Activated T-helper 1 cell treated with anti-CD3 and anti-CD28 coated beads, Interleukin-12 subunit alpha, Interleukin-12 subunit beta, Interleukin-2, Interleukin-4 antibody, amounts not matched to agents 30 ng/mL and 10 ng/mL and 1 ng/mL, durations not matched to agents 14 hours and 24 hours and 36 hours (primary cell): ENCODE data around the gene ASB2. TPM values are rescaled to one million over a fixed set of nuclear protein-coding genes. Genes with fewer than 3 reads are reported as not detected.
A peak's percentile ranks its signal among the peaks of the same experiment; 100 is the strongest.

Source experiments
- DNase-seq: peaks from one replicate; pipeline ENCODE4 v3.0.0; 2021; ENCODE audit warnings: low spot score
- H3K27ac Mint-ChIP-seq: one replicate; pipeline ENCODE4 v1.8.0; 2021; ENCODE audit warnings: mild to moderate bottlenecking, mixed read lengths
- H3K27me3 Mint-ChIP-seq: one replicate; pipeline ENCODE4 v1.8.0; 2022; ENCODE audit warnings: mild to moderate bottlenecking, moderate library complexity, mixed read lengths; ENCODE audit not compliant: insufficient read depth
- H3K36me3 Mint-ChIP-seq: one replicate; pipeline ENCODE4 v1.8.0; 2021; ENCODE audit warnings: low read depth, mixed read lengths
- H3K4me1 Mint-ChIP-seq: one replicate; pipeline ENCODE4 v1.8.0; 2021; ENCODE audit warnings: low read depth, mixed read lengths
- H3K4me3 Mint-ChIP-seq: one replicate; pipeline ENCODE4 v1.8.0; 2021; ENCODE audit warnings: mild to moderate bottlenecking, moderate library complexity, mixed read lengths
- H3K9me3 Mint-ChIP-seq: one replicate; pipeline ENCODE4 v1.8.0; 2021; ENCODE audit warnings: mixed read lengths
- intact Hi-C: fragments of 100-400 bp; cut with micrococcal nuclease; formaldehyde crosslinking; loops from one replicate; pipeline ENCODE4 v1.15.1; 2024
- total RNA-seq: library from RNA; stranded (reverse); gene quantifications from 2 replicates; pipeline ENCODE4 v1.2.3, GENCODE V29; 2022

ASB2 gene
- total RNA-seq, 1 donor from 2014 or later = 23.4 TPM

DNA sequence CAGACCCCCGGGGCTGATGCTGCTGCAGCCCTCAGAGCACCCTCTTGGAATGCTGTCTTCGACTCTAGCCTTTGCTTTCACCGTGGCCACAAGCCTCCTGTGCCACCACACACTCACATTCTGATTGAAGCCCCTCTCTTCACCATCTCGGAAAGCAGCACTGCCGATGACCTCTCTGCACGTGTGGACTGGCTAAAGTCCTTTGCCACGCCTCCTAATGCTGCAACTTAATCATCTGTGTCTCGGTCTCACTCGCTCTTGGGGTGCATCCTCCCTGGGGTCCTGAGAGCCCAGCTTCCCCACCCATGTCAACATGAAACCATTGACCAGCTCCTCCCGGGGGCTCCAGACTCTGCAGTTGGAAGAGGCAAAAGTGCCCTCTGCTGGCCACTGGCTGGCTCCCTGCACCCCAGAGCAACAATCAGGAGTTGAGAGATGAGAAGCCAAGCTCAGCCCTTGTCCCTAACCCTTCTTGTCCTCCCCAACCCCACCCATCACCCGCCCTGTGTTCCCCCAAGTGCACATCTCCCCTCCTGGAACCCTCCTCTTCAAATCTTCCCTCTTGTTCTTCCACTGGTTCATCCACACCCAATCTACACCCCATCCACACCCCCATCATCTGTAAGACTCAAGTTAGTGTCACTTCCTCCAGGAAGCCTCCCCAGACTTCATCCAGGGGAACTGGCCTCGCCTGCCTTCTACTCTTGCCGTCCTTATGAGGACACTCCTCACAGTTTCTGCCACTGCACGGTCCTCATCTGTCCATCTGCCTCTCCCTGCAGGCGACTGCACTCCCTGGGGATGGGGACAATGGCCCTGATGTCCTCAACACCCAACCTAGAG lies 72.8 kb downstream of the ASB2 start:
- Mint-ChIP-seq H3K36me3 (no peaks in the 10 kb centered on the region), H3K4me1 (no peaks in the 10 kb centered on the region), H3K9me3 (no peaks in the 10 kb centered on the region), H3K27ac (no peak overlapping the region), H3K27me3 (peaks cover 23% of the 10 kb centered on the region), H3K4me3 (no peak overlapping the region)
- DNase-seq = no peak
- intact Hi-C loops = no loop called here

DNA sequence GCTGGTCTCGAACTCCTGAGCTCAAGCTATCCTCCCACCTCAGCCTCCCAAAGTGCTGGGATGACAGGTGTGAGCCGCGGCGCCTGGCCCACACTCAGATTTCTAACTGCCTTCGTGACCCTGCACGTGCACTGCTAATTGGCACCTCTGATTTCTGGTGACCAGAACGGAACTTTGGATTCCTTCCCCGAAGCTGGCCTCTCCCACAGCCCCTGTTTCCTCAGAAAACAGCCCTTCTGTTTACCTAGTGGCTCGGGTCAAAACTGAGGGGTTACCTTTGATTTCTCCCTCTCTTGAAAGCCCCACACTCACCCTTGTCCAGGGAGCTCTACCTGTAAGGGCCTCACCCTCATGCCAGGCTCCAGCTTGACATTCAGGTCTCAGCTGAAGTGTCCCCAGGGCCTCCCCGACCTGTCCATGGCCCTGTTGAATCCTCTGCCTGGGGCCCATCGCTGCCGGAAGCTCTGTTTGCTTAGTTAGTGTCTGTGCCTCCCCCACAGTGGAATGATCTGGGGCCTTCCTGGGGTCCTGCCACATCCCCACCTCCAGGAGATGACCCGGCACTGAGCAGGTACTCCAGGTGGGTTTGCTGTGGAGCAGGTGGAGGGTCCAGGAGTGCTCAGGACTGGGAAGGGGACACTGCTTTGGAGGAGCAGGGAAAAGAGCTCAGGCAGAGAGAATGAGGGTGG lies 73.6 kb downstream of the ASB2 start:
- Mint-ChIP-seq H3K4me3 (no peak overlapping the region), H3K9me3 (no peaks in the 10 kb centered on the region), H3K27me3 (peaks cover 23% of the 10 kb centered on the region), H3K4me1 (no peaks in the 10 kb centered on the region), H3K27ac (no peak overlapping the region), H3K36me3 (no peaks in the 10 kb centered on the region)
- DNase-seq = no peak
- intact Hi-C loops = no loop called here

GRCh38 chr14:93901813-93902212 lies 74.6 kb downstream of the ASB2 start:
- H3K4me1 Mint-ChIP-seq = no peaks in the 10 kb centered on the region
- H3K9me3 Mint-ChIP-seq = no peaks in the 10 kb centered on the region
- peaks cover 21% of the 10 kb centered on the region for H3K27me3 Mint-ChIP-seq
- no peak overlapping the region for H3K27ac Mint-ChIP-seq
- intact Hi-C loops = no loop called here
- no peaks in the 10 kb centered on the region for H3K36me3 Mint-ChIP-seq
- no peak overlapping the region for H3K4me3 Mint-ChIP-seq
- no peak for DNase-seq

DNA sequence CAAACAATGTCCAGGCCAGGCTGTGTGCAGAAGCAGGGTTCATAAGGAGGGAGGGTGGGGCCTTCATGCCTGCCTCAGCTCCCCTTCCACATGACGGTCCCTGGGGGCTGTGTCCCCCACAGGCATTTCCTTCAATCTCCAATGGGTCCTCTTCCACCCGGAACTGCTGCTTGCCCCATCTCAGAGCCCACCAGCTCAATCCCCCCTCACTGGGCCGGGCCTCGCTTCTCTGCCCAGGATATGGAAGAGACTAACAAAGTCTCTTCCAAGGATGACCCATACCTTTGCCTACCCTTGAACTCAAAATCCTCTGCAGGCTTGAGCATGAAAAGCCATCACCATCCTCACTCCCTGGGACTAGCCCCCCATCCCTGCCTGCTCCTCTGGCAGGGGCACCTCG lies 77.6 kb downstream of the ASB2 start:
- H3K27ac Mint-ChIP-seq = no peak overlapping the region
- no peaks in the 10 kb centered on the region for H3K36me3 Mint-ChIP-seq
- no peaks in the 10 kb centered on the region for H3K9me3 Mint-ChIP-seq
- intact Hi-C loops = loop anchor here (10.0 kb wide), 1 partner anchor 154 kb away; no protein-coding TSS in a partner anchor
- no peak for DNase-seq
- no peak overlapping the region for H3K4me3 Mint-ChIP-seq
- peaks cover 14% of the 10 kb centered on the region for H3K27me3 Mint-ChIP-seq
- H3K4me1 Mint-ChIP-seq = no peaks in the 10 kb centered on the region

DNA sequence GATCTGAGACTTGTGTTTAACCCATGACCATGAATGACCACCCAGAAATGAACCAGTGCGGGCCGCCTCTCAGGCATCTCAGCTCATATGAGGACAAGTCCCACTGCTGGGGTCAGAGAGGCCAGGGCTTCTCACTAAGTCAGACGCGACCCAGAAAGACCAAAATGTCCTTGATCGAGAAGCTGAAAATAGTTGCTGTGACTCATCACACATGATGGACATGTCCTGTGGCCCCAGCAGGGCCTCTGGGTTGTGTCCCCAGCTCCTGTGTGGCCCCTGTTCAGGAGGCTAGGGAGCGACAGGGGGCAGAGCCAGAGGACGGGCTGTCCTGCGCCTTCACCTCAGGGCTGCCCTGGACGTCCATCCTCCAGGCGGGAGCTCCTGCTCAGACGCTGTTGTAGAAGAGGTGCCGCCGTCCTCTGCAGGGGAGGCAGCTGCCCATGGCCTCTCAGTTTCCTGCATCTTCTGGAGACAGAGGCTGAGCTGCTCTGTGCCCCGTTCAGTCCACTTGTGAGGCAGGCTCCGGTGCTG lies 78.2 kb downstream of the ASB2 start:
- Mint-ChIP-seq H3K4me1 (no peaks in the 10 kb centered on the region), H3K27me3 (peaks cover 14% of the 10 kb centered on the region), H3K4me3 (no peak overlapping the region), H3K27ac (no peak overlapping the region), H3K36me3 (no peaks in the 10 kb centered on the region), H3K9me3 (no peaks in the 10 kb centered on the region)
- intact Hi-C loops = loop anchor here (10.0 kb wide), 1 partner anchor 153 kb away; no protein-coding TSS in a partner anchor
- DNase-seq = no peak

DNA sequence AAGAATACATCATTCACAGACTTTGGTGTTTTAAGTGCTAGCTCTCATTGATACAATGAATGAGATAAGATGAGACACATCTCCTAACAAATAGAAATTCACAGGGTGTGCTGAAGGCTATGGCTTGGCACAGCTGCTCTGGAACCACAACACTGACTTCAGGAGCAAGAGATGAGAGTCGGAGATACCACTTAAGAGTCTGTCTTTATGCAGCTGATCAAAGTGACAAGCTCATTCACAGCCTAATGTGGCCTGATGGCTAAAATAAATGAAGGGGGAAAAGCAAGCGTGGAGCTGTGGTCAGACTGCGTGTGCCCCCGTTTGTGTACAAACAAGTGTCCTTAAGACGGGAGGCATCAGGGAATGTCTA lies 78.9 kb downstream of the ASB2 start:
- no peaks in the 10 kb centered on the region for H3K4me1 Mint-ChIP-seq
- H3K27me3 Mint-ChIP-seq = peaks cover 8% of the 10 kb centered on the region
- no peak overlapping the region for H3K27ac Mint-ChIP-seq
- intact Hi-C loops = loop anchor here (10.0 kb wide), 1 partner anchor 153 kb away; no protein-coding TSS in a partner anchor
- no peaks in the 10 kb centered on the region for H3K36me3 Mint-ChIP-seq
- H3K4me3 Mint-ChIP-seq = no peak overlapping the region
- H3K9me3 Mint-ChIP-seq = no peaks in the 10 kb centered on the region
- DNase-seq = no peak

GRCh38 chr14:93895023-93895604 lies 81.3 kb downstream of the ASB2 start:
- Mint-ChIP-seq H3K27me3 (peaks cover 11% of the 10 kb centered on the region), H3K36me3 (no peaks in the 10 kb centered on the region), H3K4me1 (no peaks in the 10 kb centered on the region), H3K27ac (no peak overlapping the region), H3K4me3 (no peak overlapping the region), H3K9me3 (no peaks in the 10 kb centered on the region)
- DNase-seq = no peak
- intact Hi-C loops = loop anchor here (10.0 kb wide), 1 partner anchor 150 kb away; no protein-coding TSS in a partner anchor

DNA sequence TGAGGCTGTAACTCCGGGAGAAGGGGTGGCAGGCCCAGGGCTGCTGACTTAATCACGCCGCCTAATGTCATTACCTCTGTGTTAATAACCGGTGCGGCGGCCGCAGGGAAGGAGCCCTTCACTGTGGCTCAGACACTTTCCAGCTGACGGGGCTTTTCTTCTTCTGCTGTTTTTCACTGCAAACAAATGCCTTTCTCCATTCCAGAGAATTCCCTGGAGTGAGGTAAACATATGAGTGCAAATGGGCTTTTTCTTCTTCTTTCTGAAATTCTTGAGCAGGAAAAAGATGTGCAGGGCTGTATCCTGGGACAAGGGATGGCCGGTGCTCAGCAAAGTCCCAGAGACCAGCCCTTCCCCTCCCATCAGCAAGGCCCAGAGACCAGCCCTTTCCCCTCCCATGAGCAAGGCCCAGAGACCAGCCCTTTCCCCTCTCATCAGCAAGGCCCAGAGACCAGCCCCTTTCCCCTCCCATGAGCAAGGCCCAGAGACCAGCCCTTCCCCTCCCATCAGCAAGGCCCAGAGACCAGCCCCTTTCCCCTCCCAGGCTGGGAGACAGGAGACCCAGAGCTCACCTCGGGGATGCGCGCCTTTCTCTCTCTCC lies 82.6 kb downstream of the ASB2 start:
- no peak for DNase-seq
- peaks cover 10% of the 10 kb centered on the region for H3K27me3 Mint-ChIP-seq
- no peaks in the 10 kb centered on the region for H3K36me3 Mint-ChIP-seq
- no peaks in the 10 kb centered on the region for H3K4me1 Mint-ChIP-seq
- no peak overlapping the region for H3K27ac Mint-ChIP-seq
- no peaks in the 10 kb centered on the region for H3K9me3 Mint-ChIP-seq
- intact Hi-C loops = loop anchor here (1.0 to 10.0 kb wide), 3 partner anchors 89 to 238 kb away; no protein-coding TSS in a partner anchor
- H3K4me3 Mint-ChIP-seq = no peak overlapping the region

DNA sequence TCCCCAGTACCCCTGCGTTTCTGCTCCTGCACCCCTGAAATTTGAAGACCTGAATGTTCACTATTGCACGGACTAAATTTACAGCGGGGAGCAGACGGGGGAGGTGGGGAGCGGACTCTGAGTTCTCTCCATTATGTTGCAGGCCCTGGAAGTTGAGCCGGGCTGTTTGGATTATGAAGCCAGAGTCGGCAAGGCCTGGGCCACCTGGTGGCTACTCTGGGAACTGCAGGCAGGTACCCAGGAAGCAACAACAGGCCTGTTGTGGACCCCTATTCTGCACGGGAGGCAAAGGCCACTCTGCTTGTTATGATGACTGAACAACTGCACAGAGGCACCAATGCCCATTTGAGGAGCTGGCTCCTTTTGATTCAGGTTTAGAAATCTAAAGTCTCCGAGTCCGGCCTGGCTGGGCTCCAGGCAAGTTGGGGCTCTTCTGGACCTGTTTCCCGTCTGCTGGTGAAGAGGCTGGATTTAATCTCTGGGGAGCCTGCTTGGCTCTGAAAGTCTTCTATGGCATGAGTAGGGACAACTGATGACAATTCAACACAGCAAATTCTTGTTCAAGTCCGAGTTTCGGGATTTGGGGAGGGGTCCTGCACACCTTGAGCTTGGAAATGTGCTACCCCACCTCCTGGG lies 83.3 kb downstream of the ASB2 start:
- no peaks in the 10 kb centered on the region for H3K9me3 Mint-ChIP-seq
- H3K4me1 Mint-ChIP-seq = no peaks in the 10 kb centered on the region

GRCh38 chr14:93892505-93892839 lies 83.9 kb downstream of the ASB2 start:
- intact Hi-C loops = loop anchor here (2.0 to 10.0 kb wide), 2 partner anchors 88 to 148 kb away; no protein-coding TSS in a partner anchor
- no peaks in the 10 kb centered on the region for H3K4me1 Mint-ChIP-seq
- no peak overlapping the region for H3K27ac Mint-ChIP-seq
- H3K36me3 Mint-ChIP-seq = no peaks in the 10 kb centered on the region
- no peak for DNase-seq
- peaks cover 12% of the 10 kb centered on the region for H3K27me3 Mint-ChIP-seq
- no peaks in the 10 kb centered on the region for H3K9me3 Mint-ChIP-seq
- H3K4me3 Mint-ChIP-seq = no peak overlapping the region

More for the DNA sequence above, 83.3 kb downstream of the ASB2 start:
- intact Hi-C loops = loop anchor here (1.0 to 10.0 kb wide), 3 partner anchors 88 to 238 kb away; no protein-coding TSS in a partner anchor
- no peaks in the 10 kb centered on the region for H3K36me3 Mint-ChIP-seq
- no peak overlapping the region for H3K4me3 Mint-ChIP-seq
- no peak overlapping the region for H3K27ac Mint-ChIP-seq
- peak; percentile 40 for DNase-seq
- peaks cover 11% of the 10 kb centered on the region for H3K27me3 Mint-ChIP-seq

DNA sequence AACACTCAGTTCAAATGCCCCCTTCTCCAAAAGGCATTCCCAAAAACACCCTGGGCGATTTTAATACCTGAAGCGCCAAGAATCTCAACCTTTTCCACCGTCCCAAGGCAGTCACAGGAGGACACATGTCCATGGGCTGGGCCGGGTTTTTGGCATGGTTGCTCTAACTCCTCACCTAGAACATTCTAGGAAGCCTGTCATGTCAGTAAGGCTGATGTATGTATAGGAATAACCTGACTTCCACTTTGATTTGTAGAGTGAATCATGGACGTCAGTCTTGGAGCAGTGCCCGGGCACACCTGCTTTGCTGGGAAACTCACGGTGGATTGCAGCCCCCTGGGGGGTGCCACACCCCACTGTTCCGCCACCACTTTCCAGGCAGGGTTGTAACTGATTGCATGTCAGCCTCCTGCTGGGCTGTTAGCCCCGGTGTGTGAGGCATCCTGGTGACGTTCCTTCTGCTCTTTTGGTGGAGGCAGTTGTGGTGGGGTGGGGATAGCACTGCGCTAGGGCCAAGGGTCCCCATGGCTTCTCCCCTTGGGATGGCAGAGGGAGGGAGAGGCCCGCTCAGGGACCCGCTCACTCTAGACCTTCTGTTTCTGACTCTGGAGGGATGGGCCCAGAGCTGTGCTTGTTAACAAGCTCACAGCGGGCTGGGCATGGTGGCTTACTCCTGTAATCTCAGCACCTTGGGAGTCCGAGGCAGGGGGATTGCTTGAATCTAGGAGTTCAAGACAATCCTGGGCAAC lies 84.4 kb downstream of the ASB2 start:
- no peak overlapping the region for H3K27ac Mint-ChIP-seq
- no peaks in the 10 kb centered on the region for H3K4me1 Mint-ChIP-seq

More for the DNA sequence above, 84.4 kb downstream of the ASB2 start:
- no peaks in the 10 kb centered on the region for H3K36me3 Mint-ChIP-seq
- no peaks in the 10 kb centered on the region for H3K9me3 Mint-ChIP-seq
- no peak for DNase-seq
- H3K27me3 Mint-ChIP-seq = peaks cover 12% of the 10 kb centered on the region
- H3K4me3 Mint-ChIP-seq = no peak overlapping the region
- intact Hi-C loops = loop anchor here (2.0 to 10.0 kb wide), 2 partner anchors 87 to 147 kb away; no protein-coding TSS in a partner anchor
